CD4-positive, alpha-beta T cell (primary cell): ENCODE data around the gene CNOT6. TPM values are rescaled to one million over a fixed set of nuclear protein-coding genes. Genes with fewer than 3 reads are reported as not detected.

Source experiments
- ATAC-seq: fragments of 200-7000 bp; cut with Tn5 transposase; one replicate; pipeline ENCODE4 v1.10.0; 2022; ENCODE audit warnings: mild to moderate bottlenecking; ENCODE audit not compliant: poor library complexity
- CTCF ChIA-PET: fragments of 350-600 bp; sonication (Branson Sonifier 250); formaldehyde crosslinking; loops from one replicate; lab custom pipeline; 2021; ENCODE audit warnings: antibody characterized with exemption, inconsistent platforms; lab: Charles Lee
- POLR2A ChIA-PET: fragments of 350-600 bp; sonication (Branson Sonifier 250); formaldehyde crosslinking; loops from one replicate; lab custom pipeline; 2021; ENCODE audit warnings: antibody characterized with exemption, inconsistent platforms; lab: Charles Lee
- DNase-seq, 14 experiments: peaks; one replicate each; pipeline ENCODE4 v3.0.0-alpha.2; 2013 to 2020; ENCODE audit warnings: mixed read lengths in 2 of 14
- H3K27ac ChIP-seq, 2 donors: one replicate each; pipeline versions ENCODE4 v1.5.1 to v1.7.0; 2013; ENCODE audit warnings: low read length in 2 of 2, low read depth in 1 of 2, mild to moderate bottlenecking in 1 of 2
- H3K27me3 ChIP-seq, 2 experiments: 1 replicate in 1 of 2; 2 replicates in 1 of 2; pipeline versions ENCODE4 v1.6.1 to v1.7.0; 2013; ENCODE audit warnings: low read length in 2 of 2, control low read depth in 1 of 2, mild to moderate bottlenecking in 1 of 2, moderate library complexity in 1 of 2; ENCODE audit not compliant: insufficient read depth in 2 of 2, control insufficient read depth in 1 of 2
- H3K36me3 ChIP-seq: one replicate; pipeline ENCODE4 v1.6.1; 2013; ENCODE audit warnings: low read length, control low read depth; ENCODE audit not compliant: insufficient read depth
- H3K4me1 ChIP-seq: one replicate; pipeline ENCODE4 v1.6.1; 2013; ENCODE audit warnings: low read length, control low read depth; ENCODE audit not compliant: insufficient read depth
- H3K4me3 ChIP-seq: one replicate; pipeline ENCODE4 v1.5.1; 2013; ENCODE audit warnings: mild to moderate bottlenecking, low read length, moderate library complexity
- H3K9me3 ChIP-seq, 2 experiments: 1 replicate in 1 of 2; 2 replicates in 1 of 2; pipeline versions ENCODE4 v1.6.1 to v1.7.0; 2013; ENCODE audit warnings: low read length in 2 of 2, mild to moderate bottlenecking in 2 of 2, control low read depth in 1 of 2, moderate library complexity in 1 of 2; ENCODE audit not compliant: control insufficient read depth in 1 of 2, insufficient read depth in 1 of 2
- H3K27ac Mint-ChIP-seq: one replicate; pipeline ENCODE4 v1.8.0; 2020; ENCODE audit warnings: mixed read lengths
- H3K27me3 Mint-ChIP-seq: one replicate; pipeline ENCODE4 v1.8.0; 2021; ENCODE audit warnings: mixed read lengths
- H3K36me3 Mint-ChIP-seq: one replicate; pipeline ENCODE4 v1.8.0; 2021; ENCODE audit warnings: low read depth, mixed read lengths
- H3K4me1 Mint-ChIP-seq: one replicate; pipeline ENCODE4 v1.8.0; 2021; ENCODE audit warnings: low read depth, mixed read lengths
- H3K4me3 Mint-ChIP-seq: one replicate; pipeline ENCODE4 v1.8.0; 2020; ENCODE audit warnings: mild to moderate bottlenecking, mixed read lengths
- H3K9me3 Mint-ChIP-seq: one replicate; pipeline ENCODE4 v1.8.0; 2020; ENCODE audit warnings: mixed read lengths
- CTCF ChIP-seq: fragments of 200-600 bp; IDR thresholded peaks from one replicate; pipeline ENCODE4 v1.8.0; 2022; ENCODE audit warnings: antibody characterized with exemption, mild to moderate bottlenecking
- intact Hi-C, 2 experiments: fragments of 100-400 bp; cut with DNase I in 1 of 2; cut with micrococcal nuclease in 1 of 2; formaldehyde crosslinking; loops; one replicate each; pipeline versions ENCODE4 v1.15.1 to v1.9.0; 2023 to 2025; cut with DNase I, micrococcal nuclease
- total RNA-seq, 174 experiments: library from RNA in 2 of 174; stranded (reverse) in 2 of 174; gene quantifications; one replicate each; pipeline ENCODE4 v1.2.3 and lab custom pipeline; 2021 to 2026

Gene CNOT6
- total RNA-seq, 2 experiments from 2014 or later, result 12.5 to 13.8 TPM

- Mint-ChIP-seq H3K27me3 (no peaks in the 10 kb centered on the region), H3K4me3 (no peak overlapping the region), H3K4me1 (no peaks in the 10 kb centered on the region), H3K9me3 (no peaks in the 10 kb centered on the region), H3K36me3 (no peaks in the 10 kb centered on the region), H3K27ac (no peak overlapping the region)
- no peaks in the 10 kb centered on the region for H3K27me3 ChIP-seq
- ChIA-PET POLR2A (no interaction called here), CTCF (no interaction called here)
- H3K4me1 ChIP-seq, result no peaks in the 10 kb centered on the region
- no peaks in the 10 kb centered on the region for H3K9me3 ChIP-seq
- no peak overlapping the region for H3K4me3 ChIP-seq
- ATAC-seq (no peak), DNase-seq (no peak)
- no peaks in the 10 kb centered on the region for H3K36me3 ChIP-seq
- TF ChIP-seq CTCF, result no peak
- H3K27ac ChIP-seq, result no peak overlapping the region
- intact Hi-C loops, result no loop called here
These were observed 119.1 kb downstream of the CNOT6 start for GRCh38 chr5:180613188-180613813.

GRCh38 chr5:180613814-180614188, 119.6 kb downstream of the CNOT6 start:
- no peak overlapping the region for H3K27ac ChIP-seq
- no peak overlapping the region for H3K27ac Mint-ChIP-seq
- H3K4me1 Mint-ChIP-seq, result no peaks in the 10 kb centered on the region
- no peaks in the 10 kb centered on the region for H3K4me1 ChIP-seq
- ChIA-PET CTCF (no interaction called here), POLR2A (no interaction called here)
- no peaks in the 10 kb centered on the region for H3K9me3 ChIP-seq
- no peaks in the 10 kb centered on the region for H3K27me3 ChIP-seq
- DNase-seq, result no peak
- no peaks in the 10 kb centered on the region for H3K36me3 Mint-ChIP-seq
- H3K9me3 Mint-ChIP-seq, result no peaks in the 10 kb centered on the region
- H3K4me3 Mint-ChIP-seq, result no peak overlapping the region
- ATAC-seq, result no peak
- no peaks in the 10 kb centered on the region for H3K27me3 Mint-ChIP-seq
- H3K4me3 ChIP-seq, result no peak overlapping the region
- H3K36me3 ChIP-seq, result no peaks in the 10 kb centered on the region
- intact Hi-C loops, result no loop called here
- no peak for TF ChIP-seq CTCF

- H3K9me3 ChIP-seq, result no peaks in the 10 kb centered on the region
- no peaks in the 10 kb centered on the region for H3K36me3 ChIP-seq
- peaks cover 5% of the 10 kb centered on the region for H3K4me1 ChIP-seq
- no peak for TF ChIP-seq CTCF
- H3K4me1 Mint-ChIP-seq, result no peaks in the 10 kb centered on the region
- no peaks in the 10 kb centered on the region for H3K9me3 Mint-ChIP-seq
- no peak overlapping the region for H3K27ac Mint-ChIP-seq
- POLR2A ChIA-PET, result no interaction called here
- H3K4me3 Mint-ChIP-seq, result no peak overlapping the region
- ATAC-seq, result no peak
- H3K4me3 ChIP-seq, result no peak overlapping the region
- no peaks in the 10 kb centered on the region for H3K36me3 Mint-ChIP-seq
- no peak overlapping the region for H3K27ac ChIP-seq
- CTCF ChIA-PET, result no interaction called here
- no peaks in the 10 kb centered on the region for H3K27me3 ChIP-seq
- no peaks in the 10 kb centered on the region for H3K27me3 Mint-ChIP-seq
- no peak for DNase-seq
- intact Hi-C loops, result no loop called here
These were observed 124.3 kb downstream of the CNOT6 start for GRCh38 chr5:180618487-180618828.
